ENCODE results near the gene ENKUR. TPM values are rescaled to one million over a fixed set of nuclear protein-coding genes. Genes with fewer than 3 reads are reported as not detected.
"Not testable (repeated sequence)": the region's sequence is repeated elsewhere in the genome, so short reads cannot be mapped to it uniquely, and the experiment has no call there.

ENKUR gene
- total RNA-seq, 1 donor from 2014 or later, result 0.52 TPM

DNA sequence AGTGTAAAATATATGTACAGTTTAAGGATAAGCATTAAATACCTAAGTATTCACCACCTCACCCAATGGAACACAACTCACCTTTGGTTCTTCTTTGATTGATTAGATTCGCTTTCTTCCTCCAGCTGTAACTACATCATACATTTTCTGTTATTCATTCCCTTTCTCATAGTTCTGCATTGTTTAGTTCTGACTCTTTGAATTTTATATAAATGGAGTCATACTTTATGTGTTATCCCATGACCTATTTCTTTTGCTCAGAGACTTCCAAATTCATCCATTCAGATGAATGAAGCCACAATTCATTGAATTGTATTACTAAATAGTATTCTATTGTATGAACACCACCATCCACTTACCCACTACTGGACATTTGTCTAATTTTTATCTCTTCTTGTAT, 12.8 kb upstream of the ENKUR start:
- H3K27ac ChIP-seq (ENCODE audit: low read depth, low read length), result no peak overlapping the region
- no peaks in the 10 kb centered on the region for H3K36me3 ChIP-seq (ENCODE audit: control insufficient read depth in 3 of 3, insufficient read depth in 3 of 3, low read length in 3 of 3)
- peaks cover 0 to 2% (median 0%) of the 10 kb centered on the region in 3 donors for H3K4me1 ChIP-seq (ENCODE audit: control insufficient read depth in 3 of 3, insufficient read depth in 3 of 3, low read length in 3 of 3)
- no peak overlapping the region for H3K4me3 ChIP-seq (ENCODE audit: low read length in 3 of 3)
- H3K9ac ChIP-seq (ENCODE audit: low read depth in 1 of 3, low read length in 3 of 3), result no peak overlapping the region
- no peaks in the 10 kb centered on the region for H3K27me3 ChIP-seq (ENCODE audit: control insufficient read depth in 3 of 3, insufficient read depth in 3 of 3, low read length in 3 of 3)
- no peaks in the 10 kb centered on the region for H3K9me3 ChIP-seq (ENCODE audit: control insufficient read depth in 3 of 3, low read length in 3 of 3)

DNA sequence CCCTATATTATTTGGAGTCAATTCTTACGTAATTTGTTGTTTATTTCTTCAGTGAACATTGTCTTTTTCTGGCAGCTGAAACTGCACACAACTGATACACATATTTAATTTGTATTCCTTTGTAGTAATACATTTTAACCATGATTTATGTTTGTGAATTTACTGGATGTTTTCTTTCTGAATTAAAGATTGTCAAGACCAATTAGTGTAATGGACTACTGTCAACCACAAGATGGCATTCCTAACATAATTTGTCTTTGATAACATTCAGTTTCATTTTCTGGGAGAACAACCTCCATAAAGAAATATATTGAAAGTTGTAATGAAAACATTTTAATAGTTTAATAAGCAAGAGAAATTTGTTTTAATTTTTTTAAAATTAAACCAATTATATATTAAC, 10.5 kb upstream of the ENKUR start:
- Histone ChIP-seq H3K4me3 (ENCODE audit: low read length in 3 of 3) (no peak overlapping the region), H3K36me3 (ENCODE audit: control insufficient read depth in 3 of 3, insufficient read depth in 3 of 3, low read length in 3 of 3) (no peaks in the 10 kb centered on the region), H3K4me1 (ENCODE audit: control insufficient read depth in 3 of 3, insufficient read depth in 3 of 3, low read length in 3 of 3) (peaks cover 0 to 2% (median 0%) of the 10 kb centered on the region in 3 donors), H3K9me3 (ENCODE audit: control insufficient read depth in 3 of 3, low read length in 3 of 3) (no peaks in the 10 kb centered on the region), H3K27ac (ENCODE audit: low read depth, low read length) (no peak overlapping the region), H3K27me3 (ENCODE audit: control insufficient read depth in 3 of 3, insufficient read depth in 3 of 3, low read length in 3 of 3) (no peaks in the 10 kb centered on the region), H3K9ac (ENCODE audit: low read depth in 1 of 3, low read length in 3 of 3) (no peak overlapping the region)

DNA sequence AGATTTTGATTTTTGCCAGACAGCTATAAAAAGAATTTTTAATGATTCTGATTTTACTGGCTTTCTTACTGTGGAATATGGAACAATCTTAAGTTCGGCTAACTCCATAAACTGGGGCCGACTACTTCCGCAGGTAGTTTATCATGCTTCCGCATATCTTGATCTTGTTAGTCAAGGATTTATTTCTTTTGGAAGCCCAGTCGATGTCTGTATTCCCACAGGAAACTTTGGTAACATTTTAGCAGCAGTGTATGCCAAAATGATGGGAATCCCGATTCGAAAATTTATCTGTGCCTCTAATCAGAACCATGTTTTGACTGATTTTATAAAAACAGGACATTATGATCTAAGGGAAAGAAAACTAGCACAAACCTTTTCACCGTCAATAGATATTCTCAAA, 8.6 kb upstream of the ENKUR start:
- Histone ChIP-seq H3K4me1 (ENCODE audit: control insufficient read depth in 3 of 3, insufficient read depth in 3 of 3, low read length in 3 of 3) (peaks cover 0 to 2% (median 0%) of the 10 kb centered on the region in 3 donors), H3K27ac (ENCODE audit: low read depth, low read length) (no peak overlapping the region), H3K4me3 (ENCODE audit: low read length in 3 of 3) (no peak overlapping the region), H3K9ac (ENCODE audit: low read depth in 1 of 3, low read length in 3 of 3) (no peak overlapping the region), H3K27me3 (ENCODE audit: control insufficient read depth in 3 of 3, insufficient read depth in 3 of 3, low read length in 3 of 3) (no peaks in the 10 kb centered on the region), H3K9me3 (ENCODE audit: control insufficient read depth in 3 of 3, low read length in 3 of 3) (no peaks in the 10 kb centered on the region), H3K36me3 (ENCODE audit: control insufficient read depth in 3 of 3, insufficient read depth in 3 of 3, low read length in 3 of 3) (no peaks in the 10 kb centered on the region)

DNA sequence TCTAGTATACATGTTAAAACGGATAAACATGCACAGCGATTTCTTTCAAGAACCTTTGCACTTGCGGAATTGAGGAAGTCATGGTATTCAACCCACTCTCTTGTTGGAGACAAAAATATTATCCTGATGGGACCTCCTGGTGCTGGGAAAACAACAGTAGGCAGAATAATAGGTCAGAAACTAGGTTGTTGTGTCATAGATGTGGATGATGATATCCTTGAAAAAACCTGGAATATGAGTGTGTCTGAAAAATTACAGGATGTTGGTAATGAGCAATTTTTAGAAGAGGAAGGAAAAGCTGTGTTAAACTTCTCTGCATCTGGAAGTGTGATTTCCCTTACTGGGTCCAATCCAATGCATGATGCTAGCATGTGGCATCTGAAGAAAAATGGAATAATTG, 7.3 kb upstream of the ENKUR start:
- H3K36me3 ChIP-seq (ENCODE audit: control insufficient read depth in 3 of 3, insufficient read depth in 3 of 3, low read length in 3 of 3), result no peaks in the 10 kb centered on the region

DNA sequence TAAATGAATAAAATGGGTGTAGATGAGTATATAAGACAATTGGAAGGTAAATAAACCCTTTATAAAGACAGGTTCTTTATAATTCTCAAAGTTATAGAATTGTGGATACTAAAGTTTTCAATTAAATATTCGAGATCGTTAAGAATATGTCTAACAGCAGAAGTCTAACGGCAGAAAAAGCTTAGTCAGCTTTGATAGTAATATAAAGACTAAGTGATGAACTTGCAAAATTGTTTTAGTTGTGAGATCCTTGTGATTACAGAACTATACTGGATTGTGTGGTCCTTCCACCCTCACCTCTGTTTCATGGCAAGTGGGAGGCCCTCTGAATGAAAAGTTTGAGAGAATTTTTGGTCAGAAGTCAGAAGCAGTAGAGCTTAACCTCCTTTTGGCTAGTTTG, 2.7 kb upstream of the ENKUR start:
- H3K4me3 ChIP-seq (ENCODE audit: low read length in 3 of 3), result no peak overlapping the region
- peaks cover 3 to 10% (median 6%) of the 10 kb centered on the region in 3 donors for H3K4me1 ChIP-seq (ENCODE audit: control insufficient read depth in 3 of 3, insufficient read depth in 3 of 3, low read length in 3 of 3)
- no peak overlapping the region for H3K27ac ChIP-seq (ENCODE audit: low read depth, low read length)
- no peaks in the 10 kb centered on the region for H3K27me3 ChIP-seq (ENCODE audit: control insufficient read depth in 3 of 3, insufficient read depth in 3 of 3, low read length in 3 of 3)
- no peaks in the 10 kb centered on the region for H3K36me3 ChIP-seq (ENCODE audit: control insufficient read depth in 3 of 3, insufficient read depth in 3 of 3, low read length in 3 of 3)
- H3K9me3 ChIP-seq (ENCODE audit: control insufficient read depth in 3 of 3, low read length in 3 of 3), result no peaks in the 10 kb centered on the region
- H3K9ac ChIP-seq (ENCODE audit: low read depth in 1 of 3, low read length in 3 of 3), result no peak overlapping the region

More for the DNA sequence above, 7.3 kb upstream of the ENKUR start:
- Histone ChIP-seq H3K4me1 (ENCODE audit: control insufficient read depth in 3 of 3, insufficient read depth in 3 of 3, low read length in 3 of 3) (peaks cover 0 to 2% (median 0%) of the 10 kb centered on the region in 3 donors), H3K27ac (ENCODE audit: low read depth, low read length) (no peak overlapping the region), H3K4me3 (ENCODE audit: low read length in 3 of 3) (no peak overlapping the region), H3K9me3 (ENCODE audit: control insufficient read depth in 3 of 3, low read length in 3 of 3) (no peaks in the 10 kb centered on the region), H3K9ac (ENCODE audit: low read depth in 1 of 3, low read length in 3 of 3) (no peak overlapping the region), H3K27me3 (ENCODE audit: control insufficient read depth in 3 of 3, insufficient read depth in 3 of 3, low read length in 3 of 3) (no peaks in the 10 kb centered on the region)

GRCh38 chr10:25017661-25018060, 1.7 kb upstream of the ENKUR start:
- H3K9ac ChIP-seq (ENCODE audit: low read depth in 1 of 3, low read length in 3 of 3), result peak overlapping the region in 2 of 3 donors; percentile 85 to 91
- peaks cover 3 to 10% (median 6%) of the 10 kb centered on the region in 3 donors for H3K4me1 ChIP-seq (ENCODE audit: control insufficient read depth in 3 of 3, insufficient read depth in 3 of 3, low read length in 3 of 3)
- no peaks in the 10 kb centered on the region for H3K27me3 ChIP-seq (ENCODE audit: control insufficient read depth in 3 of 3, insufficient read depth in 3 of 3, low read length in 3 of 3)
- H3K27ac ChIP-seq (ENCODE audit: low read depth, low read length), result peak overlapping the region; percentile 86
- H3K9me3 ChIP-seq (ENCODE audit: control insufficient read depth in 3 of 3, low read length in 3 of 3), result no peaks in the 10 kb centered on the region
- H3K36me3 ChIP-seq (ENCODE audit: control insufficient read depth in 3 of 3, insufficient read depth in 3 of 3, low read length in 3 of 3), result no peaks in the 10 kb centered on the region
- peak overlapping the region in 1 of 3 donors; percentile 97 for H3K4me3 ChIP-seq (ENCODE audit: low read length in 3 of 3)

GRCh38 chr10:25017154-25017590, 1.2 kb upstream of the ENKUR start:
- H3K4me3 ChIP-seq (ENCODE audit: low read length in 3 of 3), result peak overlapping the region; percentile 92 to 97 (median 97)
- no peaks in the 10 kb centered on the region for H3K27me3 ChIP-seq (ENCODE audit: control insufficient read depth in 3 of 3, insufficient read depth in 3 of 3, low read length in 3 of 3)
- H3K9ac ChIP-seq (ENCODE audit: low read depth in 1 of 3, low read length in 3 of 3), result peak overlapping the region; percentile 85 to 91 (median 87)
- no peaks in the 10 kb centered on the region for H3K36me3 ChIP-seq (ENCODE audit: control insufficient read depth in 3 of 3, insufficient read depth in 3 of 3, low read length in 3 of 3)
- H3K27ac ChIP-seq (ENCODE audit: low read depth, low read length), result peak overlapping the region; percentile 86
- no peaks in the 10 kb centered on the region for H3K9me3 ChIP-seq (ENCODE audit: control insufficient read depth in 3 of 3, low read length in 3 of 3)
- peaks cover 3 to 10% (median 6%) of the 10 kb centered on the region in 3 donors for H3K4me1 ChIP-seq (ENCODE audit: control insufficient read depth in 3 of 3, insufficient read depth in 3 of 3, low read length in 3 of 3)

- Histone ChIP-seq H3K27ac (ENCODE audit: low read depth, low read length) (peak within 1 kb of the TSS; percentile 86), H3K9me3 (ENCODE audit: control insufficient read depth in 3 of 3, low read length in 3 of 3) (no peaks in the 10 kb centered on the region), H3K27me3 (ENCODE audit: control insufficient read depth in 3 of 3, insufficient read depth in 3 of 3, low read length in 3 of 3) (no peaks in the 10 kb centered on the region), H3K4me3 (ENCODE audit: low read length in 3 of 3) (peak within 1 kb of the TSS; percentile 92 to 97 (median 97)), H3K36me3 (ENCODE audit: control insufficient read depth in 3 of 3, insufficient read depth in 3 of 3, low read length in 3 of 3) (no peaks in the 10 kb centered on the region), H3K9ac (ENCODE audit: low read depth in 1 of 3, low read length in 3 of 3) (peak within 1 kb of the TSS; percentile 85 to 91 (median 87)), H3K4me1 (ENCODE audit: control insufficient read depth in 3 of 3, insufficient read depth in 3 of 3, low read length in 3 of 3) (peaks cover 3 to 10% (median 6%) of the 10 kb centered on the region in 3 donors)
These were observed 607 bp upstream of the ENKUR start, which contains the start of gene THNSL1 for GRCh38 chr10:25016376-25017153. THNSL1 (plus strand) TSS chr10:25016612; CDS start chr10:25023224, 6,612 bp downstream.

DNA sequence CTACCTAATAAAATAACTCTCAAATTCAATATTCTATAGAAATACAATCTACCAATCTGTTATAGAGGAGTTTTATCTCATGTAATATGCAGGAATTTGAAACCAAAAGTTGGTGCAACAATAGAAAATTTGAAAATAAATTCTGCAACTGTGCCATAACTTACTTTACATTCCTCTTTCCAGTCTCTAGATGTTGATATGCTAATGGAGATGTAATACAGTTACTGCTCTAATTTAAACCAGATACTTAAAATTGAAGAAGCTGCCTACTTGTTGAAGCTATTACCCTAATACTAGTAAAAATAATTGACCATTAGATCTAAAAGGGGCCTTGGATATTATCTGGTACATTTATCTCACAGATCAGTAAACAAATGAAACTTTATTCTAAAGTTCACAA, 1.4 kb downstream of the ENKUR start:
- H3K36me3 ChIP-seq (ENCODE audit: control insufficient read depth in 3 of 3, insufficient read depth in 3 of 3, low read length in 3 of 3), result no peaks in the 10 kb centered on the region
- no peaks in the 10 kb centered on the region for H3K9me3 ChIP-seq (ENCODE audit: control insufficient read depth in 3 of 3, low read length in 3 of 3)
- no peak overlapping the region for H3K27ac ChIP-seq (ENCODE audit: low read depth, low read length)
- no peak overlapping the region for H3K4me3 ChIP-seq (ENCODE audit: low read length in 3 of 3)
- no peaks in the 10 kb centered on the region for H3K27me3 ChIP-seq (ENCODE audit: control insufficient read depth in 3 of 3, insufficient read depth in 3 of 3, low read length in 3 of 3)
- H3K9ac ChIP-seq (ENCODE audit: low read depth in 1 of 3, low read length in 3 of 3), result no peak overlapping the region
- peaks cover 3 to 10% (median 6%) of the 10 kb centered on the region in 3 donors for H3K4me1 ChIP-seq (ENCODE audit: control insufficient read depth in 3 of 3, insufficient read depth in 3 of 3, low read length in 3 of 3)

DNA sequence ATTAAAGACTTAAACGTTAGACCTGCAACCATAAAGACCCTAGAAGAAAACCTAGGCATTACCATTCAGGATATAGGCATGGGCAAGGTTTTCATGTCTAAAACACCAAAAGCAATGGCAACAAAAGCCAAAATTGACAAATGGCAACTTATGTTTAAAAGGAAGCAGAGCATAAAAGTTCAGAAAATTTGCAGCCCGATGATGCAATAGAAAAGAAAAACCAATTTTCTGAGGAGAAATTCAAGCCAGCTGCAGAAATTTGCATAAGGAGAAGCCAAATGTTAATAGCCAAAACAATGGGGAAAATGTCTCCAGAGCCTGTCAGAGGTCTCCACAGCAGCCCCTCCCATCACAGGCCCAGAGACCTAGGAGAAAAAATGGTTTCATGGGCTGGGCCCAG, 4.4 kb downstream of the ENKUR start:
- not testable (repeated sequence) for H3K4me1 ChIP-seq (ENCODE audit: control insufficient read depth in 3 of 3, insufficient read depth in 3 of 3, low read length in 3 of 3); H3K4me3 ChIP-seq (ENCODE audit: low read length in 3 of 3); H3K36me3 ChIP-seq (ENCODE audit: control insufficient read depth in 3 of 3, insufficient read depth in 3 of 3, low read length in 3 of 3); H3K9me3 ChIP-seq (ENCODE audit: control insufficient read depth in 3 of 3, low read length in 3 of 3); H3K27me3 ChIP-seq (ENCODE audit: control insufficient read depth in 3 of 3, insufficient read depth in 3 of 3, low read length in 3 of 3); H3K27ac ChIP-seq (ENCODE audit: low read depth, low read length); H3K9ac ChIP-seq (ENCODE audit: low read depth in 1 of 3, low read length in 3 of 3)

Measured in skeletal muscle tissue (tissue), 4 donors.